ENCODE data around the gene UBE2S.

Gene UBE2S

DNA sequence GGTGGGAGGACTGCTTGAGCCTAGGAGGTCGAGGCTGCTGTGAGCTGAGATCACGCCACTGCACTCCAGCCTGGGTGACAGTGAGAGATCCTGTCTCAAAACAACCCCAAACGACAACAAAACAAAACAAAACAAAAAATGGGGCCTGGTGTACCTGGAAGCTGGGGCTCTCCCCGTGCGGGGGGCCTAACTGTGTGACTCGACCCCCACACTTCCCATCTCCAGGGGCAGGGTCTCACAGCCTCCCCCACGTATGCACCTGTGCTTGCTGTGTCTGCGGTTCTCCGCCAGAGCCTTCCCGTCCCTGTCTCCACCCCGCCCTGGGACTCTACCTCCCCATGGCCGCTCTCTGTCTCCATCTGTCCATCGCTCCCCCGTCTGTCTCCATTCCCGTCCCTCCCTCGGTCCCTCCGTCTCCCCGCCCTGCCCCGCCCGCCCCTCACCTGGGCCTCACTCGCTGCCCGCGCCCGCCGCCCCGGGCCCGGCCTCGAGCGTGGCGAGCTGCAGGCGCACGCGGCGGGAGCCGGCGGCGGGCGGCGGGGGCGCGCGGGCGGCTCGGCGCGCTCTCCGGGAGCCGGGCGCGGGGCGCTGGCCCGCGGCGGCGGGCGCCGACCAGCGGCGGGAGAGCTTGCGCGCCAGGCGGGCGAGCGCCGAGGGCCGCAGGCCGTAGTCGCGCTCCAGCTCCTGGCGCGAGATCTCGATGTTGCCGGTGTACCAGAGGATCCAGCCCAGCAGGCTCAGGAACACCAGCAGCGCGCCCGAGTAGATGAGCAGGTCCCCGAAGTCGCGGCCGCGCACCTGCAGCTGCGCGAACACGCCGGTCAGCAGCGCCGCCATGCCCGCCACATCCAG is 24.1 kb downstream of the UBE2S start:
- peak; percentile 77 for DNase-seq (ENCODE audit: low spot score)

DNA sequence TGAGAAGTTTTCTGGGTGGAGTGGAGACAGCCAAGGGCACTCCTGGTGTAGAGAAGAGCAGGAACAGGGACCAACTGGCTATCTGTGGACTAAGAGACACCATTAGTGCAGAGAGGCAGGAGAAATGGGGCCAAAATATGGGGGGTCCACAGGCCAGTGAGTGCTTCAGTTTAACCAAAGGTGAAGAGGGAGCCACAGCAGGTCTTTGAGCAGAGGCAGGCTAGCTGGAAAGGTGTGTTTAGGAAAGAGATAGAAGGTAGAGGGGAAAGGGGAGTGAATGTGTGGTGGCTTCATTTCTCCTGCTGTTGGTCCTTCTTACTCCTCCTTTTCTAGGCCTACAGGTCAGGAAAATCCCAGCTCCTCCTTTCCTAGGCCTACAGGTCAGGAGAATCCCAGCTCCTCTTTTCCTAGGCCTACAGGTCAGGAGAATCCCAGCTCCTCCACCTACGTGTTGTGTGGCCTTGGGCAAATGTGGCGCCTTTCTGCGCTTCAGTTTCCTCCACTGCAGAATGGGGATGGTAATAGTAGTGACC is 25.0 kb downstream of the UBE2S start:
- no peak for DNase-seq (ENCODE audit: low spot score)

DNA sequence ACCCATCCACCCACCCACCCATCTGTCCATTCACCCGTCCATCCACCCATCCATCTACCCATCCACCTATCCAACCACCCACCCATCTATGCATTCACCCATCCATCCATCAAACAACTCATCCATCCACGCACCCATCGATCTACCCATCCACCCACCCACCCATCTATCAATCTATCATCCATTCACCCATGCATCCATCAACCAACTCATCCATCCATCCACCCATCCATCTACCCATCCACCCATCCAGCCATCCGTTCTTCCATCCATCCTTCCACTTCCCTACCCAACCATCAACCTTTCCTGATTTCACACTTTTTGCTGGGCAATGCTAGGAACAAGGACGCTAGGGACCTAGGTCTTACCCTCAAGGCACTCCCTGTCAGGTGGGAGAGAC is 25.6 kb downstream of the UBE2S start:
- no peak for DNase-seq (ENCODE audit: low spot score)

DNA sequence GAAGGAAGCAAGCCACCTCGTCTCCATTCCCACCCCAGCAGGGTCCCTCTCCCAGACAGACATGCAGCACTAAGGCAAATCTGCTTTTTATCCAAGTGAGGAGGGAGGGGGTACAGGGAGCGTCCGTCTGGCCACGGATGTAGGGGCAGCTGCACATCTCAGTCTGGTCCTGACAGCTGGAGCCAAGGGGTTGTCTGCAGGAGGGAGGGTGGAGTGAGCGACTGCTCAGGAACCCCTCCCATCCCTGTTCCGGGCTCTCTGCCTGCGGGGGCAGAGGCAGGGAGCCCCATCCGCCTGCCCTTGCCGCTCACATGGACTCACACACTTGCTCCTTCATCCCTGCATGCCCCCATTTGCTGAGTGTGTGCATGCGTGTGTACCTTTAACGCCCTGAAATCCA is 28.4 kb downstream of the UBE2S start:
- no peak for DNase-seq (ENCODE audit: low spot score)

DNA sequence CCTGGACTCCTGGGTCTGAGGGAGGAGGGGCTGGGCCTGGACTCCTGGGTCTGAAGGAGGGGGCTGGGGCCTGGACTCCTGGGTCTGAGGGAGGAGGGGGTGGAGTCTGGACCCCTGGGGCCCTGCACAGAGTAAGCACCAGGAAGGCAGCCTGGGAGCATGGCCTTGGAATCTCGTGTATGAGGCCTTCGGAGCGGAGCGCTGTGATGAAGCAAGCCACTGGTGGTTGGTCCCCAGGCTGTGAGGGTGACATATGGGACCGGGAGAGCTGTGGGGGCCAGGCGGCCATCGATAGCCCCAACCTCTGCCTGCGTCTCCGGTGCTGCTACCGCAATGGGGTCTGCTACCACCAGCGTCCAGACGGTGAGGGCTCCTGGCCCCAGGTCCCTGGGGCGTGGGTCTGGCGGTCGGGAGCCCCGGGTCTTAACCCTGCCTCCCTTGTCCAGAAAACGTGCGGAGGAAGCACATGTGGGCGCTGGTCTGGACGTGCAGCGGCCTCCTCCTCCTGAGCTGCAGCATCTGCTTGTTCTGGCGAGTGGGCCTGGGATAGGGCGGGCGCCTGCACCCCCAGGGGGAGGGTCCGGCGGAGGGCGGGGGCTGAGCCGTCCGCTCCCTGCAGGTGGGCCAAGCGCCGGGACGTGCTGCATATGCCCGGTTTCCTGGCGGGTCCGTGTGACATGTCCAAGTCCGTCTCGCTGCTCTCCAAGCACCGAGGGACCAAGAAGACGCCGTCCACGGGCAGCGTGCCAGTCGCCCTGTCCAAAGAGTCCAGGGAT is 30.0 kb downstream of the UBE2S start:
- no peak for DNase-seq (ENCODE audit: low spot score)

DNA sequence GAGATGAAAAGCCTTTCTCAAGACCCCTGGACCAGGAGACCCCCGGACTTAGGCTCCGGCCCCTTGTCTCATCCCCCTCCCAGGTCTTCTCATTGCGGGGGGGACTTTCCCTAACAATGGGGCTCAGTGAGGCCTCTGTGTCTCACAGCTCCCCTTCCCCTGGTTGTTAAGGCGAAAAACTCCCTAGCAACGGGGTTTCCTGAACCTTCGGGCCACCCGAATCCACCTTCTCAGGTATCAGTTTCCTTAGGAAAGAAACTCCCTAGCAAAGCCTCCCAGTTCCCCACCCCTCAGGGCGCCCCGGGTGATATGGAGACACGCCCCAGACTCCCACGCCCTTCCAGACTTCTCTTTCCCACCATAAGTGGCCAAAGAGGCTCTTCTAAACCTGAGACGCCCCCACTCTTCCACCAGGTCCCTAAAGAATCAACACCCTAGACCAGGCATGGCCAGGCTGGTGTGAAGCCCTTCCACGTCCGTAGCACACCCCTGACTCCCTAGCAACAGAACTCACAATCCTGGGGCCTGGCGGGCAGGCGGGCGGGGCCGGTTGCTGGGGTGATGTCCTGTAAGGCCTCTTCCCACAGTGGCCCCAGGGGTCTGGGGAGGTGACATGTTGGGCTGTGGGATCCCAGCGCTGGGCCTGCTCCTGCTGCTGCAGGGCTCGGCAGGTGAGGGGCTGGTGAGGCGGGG is 31.2 kb downstream of the UBE2S start, which contains the start of gene TMEM190:
Gene TMEM190 (plus strand): TSS at position 586 of the 693 bp plus-strand sequence. CDS start 28 bp downstream, at position 614.
- no peak for DNase-seq (ENCODE audit: low spot score)

DNA sequence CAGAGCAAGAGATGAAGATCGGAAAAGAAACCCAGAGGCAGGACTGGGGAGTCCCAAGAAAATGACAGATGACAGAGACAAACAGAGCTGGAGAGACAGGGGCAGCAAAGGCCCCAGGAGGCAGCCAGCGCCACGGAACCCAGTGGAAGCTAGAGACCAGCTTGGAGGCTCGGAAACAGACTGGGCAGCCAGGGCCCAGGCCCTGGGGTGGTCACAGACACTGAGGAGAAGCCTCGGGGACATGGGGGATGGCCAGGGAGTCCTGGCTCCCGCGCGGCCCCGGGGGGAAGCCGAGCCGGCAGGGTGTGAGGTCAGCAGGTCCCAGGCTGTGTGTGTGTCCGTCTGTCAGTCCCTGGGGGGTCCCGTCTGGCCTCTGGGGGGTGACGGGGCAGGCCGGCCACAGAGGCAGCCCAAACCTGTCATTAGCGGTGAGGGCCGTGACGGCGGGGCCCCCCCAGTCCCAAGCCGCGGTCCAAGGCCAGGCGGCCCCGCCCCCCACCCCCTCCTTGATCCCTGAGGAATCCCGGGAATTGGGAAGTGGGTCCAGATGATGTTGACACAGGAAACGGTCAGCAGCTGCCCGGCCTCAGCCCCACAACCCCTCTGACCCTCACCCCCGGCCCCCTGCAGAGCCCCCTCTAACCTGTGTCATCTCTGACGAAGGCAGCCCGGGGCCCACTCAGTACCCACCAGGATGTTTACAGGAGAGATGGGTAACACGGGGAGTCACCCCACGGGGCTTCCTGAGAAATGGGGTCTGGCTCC is 33.4 kb downstream of the UBE2S start:
- no peak for DNase-seq (ENCODE audit: low spot score)

DNA sequence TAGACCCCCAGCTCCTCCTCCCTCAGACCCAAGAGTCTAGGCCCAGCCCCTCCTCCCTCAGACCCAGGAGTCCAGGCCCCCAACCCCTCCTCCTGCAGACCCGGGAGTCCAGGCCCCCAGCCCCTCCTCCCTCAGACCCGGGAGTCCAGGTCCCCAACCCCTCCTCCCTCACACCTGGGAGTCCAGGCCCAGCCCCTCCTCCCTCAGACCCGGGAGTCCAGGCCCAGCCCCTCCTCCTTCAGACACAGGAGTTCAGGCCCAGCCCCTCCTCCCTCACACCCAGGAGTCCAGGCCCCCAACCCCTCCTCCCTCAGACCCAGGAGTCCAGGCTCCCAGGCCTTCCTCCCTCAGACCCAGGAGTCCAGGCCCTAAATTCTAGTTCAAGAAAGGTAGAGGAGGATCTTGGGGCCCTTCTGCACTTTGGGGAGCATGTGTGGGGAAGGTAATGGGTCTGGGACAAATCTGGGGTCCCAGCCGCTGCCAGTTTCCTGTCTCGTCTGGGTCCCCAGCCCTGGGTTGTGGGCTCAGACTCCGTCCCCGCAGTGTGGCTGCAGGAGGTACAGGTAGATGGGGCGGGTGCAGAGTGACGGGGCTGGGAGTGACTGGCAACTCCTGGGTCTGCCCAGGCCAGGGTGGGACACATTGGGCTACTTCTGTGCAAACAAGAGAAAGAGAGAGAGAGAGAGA is 34.1 kb downstream of the UBE2S start:
- DNase-seq (ENCODE audit: low spot score), result no peak

DNA sequence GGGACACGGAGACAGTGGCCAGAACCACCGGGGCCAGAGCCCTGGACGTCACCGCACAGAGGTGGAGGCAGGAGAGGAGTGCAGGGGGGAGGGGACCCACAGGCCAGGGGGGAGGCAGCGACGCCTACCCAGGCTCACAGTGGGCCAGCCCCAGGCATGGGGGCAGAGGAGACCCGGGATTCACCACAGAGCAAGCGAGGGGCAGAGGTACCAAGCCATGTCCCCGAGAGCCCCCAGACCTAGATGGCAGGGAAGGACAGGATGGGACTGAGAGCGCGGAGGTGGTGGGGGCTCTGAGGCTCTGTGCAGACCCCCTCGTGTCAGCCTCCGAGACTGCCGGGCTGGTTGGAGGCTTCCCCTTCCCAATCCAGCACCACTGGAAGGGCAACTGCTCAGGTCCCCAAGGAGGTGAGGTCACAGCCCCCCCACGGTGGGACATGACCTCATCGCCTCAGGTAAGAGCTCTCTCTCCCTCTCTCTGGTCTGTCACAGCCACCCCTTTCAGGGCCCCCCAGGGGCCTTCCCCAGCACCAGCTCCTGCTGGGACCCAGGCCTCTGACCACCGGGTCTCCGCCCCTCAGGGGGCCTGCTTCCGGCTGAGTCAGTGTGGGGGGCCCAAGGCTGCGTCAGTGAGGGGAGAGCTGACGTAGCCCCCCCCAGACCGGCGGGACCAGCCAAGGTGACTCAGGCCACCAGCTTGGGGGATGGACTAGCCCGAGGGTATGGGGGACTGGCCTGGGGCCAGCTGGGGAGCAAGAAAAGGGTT is 35.1 kb downstream of the UBE2S start:
- DNase-seq (ENCODE audit: low spot score), result no peak

DNA sequence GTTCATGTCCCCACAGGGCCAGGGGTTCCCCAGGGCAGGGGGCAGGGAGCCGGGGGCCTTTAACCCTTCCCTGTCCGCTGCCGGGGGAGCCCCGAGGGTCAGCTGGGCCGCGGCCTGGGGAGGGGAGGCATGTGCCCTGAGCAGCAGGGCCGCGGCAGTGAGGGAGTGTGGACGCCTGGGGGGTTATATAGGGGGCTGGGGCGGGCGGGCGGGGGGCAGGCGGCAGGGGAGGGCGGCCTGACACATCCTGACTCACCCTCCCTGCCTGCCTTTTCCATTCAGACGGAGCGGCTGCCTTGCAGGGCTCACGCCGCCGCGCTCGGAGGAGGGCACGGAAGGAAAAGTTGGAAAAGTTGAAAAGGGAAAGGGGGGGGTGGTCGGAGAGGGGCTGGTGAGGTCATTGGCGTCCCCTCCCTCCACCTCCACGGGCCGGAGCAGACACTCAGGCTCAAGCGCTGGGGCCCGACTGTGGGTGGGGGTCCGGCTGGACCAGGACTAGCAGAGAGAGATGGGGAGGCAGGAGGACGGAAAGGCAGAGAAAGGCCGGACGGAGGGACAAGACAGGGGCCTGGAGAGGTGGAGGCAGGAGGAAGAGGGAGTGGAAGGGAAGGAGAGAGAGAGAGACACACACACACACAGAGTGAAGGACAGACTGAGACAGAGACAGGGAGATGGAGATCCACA is 37.1 kb downstream of the UBE2S start, which contains the start of gene IL11:
Gene IL11 (minus strand): TSS at position 159 of the 684 bp plus-strand sequence. CDS start 153 bp downstream, at position 6.
- no peak for DNase-seq (ENCODE audit: low spot score)

DNA sequence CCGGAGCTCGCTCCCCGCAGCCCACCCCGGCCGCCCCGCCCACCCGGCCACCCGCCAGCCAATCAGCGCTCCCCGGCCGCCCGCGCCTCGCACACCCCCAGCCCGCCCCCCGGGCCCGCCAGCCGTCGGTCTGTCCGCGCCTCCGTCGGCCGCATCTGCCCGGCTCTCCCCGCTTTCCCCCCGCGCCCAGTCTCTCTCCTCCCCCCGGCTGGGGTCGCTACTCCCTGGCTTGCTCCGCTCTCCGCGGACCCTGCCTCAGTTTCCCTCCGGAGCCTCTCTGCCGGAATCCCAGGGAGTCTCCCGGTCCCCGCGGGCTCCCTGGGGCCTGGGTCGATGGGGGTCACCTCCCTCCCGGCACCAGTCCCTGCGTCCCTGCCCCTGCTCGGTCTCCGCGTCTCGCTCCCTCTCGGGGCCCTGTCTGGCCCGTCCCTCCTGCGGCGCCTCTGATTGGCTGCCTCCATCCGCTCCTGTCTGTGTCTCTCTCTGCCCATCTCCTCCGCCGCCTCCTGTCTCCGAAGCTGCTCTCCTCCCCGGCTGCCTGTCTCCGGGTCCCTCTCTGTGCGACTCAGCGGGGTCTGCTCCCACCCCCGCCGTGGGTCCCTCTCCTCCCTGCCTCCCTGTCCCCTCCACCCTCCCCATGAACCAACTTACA is 37.8 kb downstream of the UBE2S start:
- no peak for DNase-seq (ENCODE audit: low spot score)

DNA sequence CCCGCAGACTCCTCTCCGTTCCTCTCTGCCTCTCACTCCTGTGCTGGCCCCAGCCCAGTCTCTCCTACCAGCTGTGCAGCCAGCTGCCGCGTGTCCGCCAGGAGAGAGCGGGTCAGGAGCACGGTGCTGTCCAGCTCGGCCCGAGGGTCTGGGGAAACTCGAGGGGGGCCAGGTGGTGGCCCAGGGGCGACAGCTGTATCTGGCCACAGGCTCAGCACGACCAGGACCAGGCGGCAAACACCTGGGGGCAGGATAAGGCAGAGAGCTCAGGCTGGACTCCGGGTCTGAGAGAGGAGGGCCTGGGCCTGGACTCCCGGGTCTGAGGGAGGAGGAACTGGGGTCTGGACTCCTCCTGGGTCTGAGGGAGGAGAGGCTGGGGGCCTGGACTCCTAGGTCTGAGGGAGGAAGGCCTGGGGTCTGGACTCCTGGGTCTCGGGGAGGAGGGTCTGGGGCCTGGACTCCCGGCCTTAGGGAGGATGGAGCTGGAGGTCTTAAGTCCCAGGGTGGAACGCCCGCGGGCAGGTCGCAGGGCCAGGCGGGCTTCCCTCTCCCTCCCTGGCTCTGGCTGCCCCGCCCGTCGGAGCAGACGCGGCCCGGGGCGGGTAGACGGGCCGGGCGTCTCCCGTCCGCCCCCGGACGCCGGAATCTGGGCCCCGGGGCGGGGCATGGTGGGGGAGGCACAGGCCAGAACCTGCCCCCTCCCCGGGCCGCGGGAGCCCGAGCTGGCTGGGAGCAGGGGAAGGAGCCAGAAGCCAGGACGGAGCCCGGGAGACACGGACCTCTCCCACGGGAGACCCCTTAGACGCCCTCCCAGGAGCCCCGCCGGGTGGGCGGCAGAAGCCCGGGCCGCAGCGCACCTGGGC is 38.7 kb downstream of the UBE2S start:
- no peak for DNase-seq (ENCODE audit: low spot score)

DNA sequence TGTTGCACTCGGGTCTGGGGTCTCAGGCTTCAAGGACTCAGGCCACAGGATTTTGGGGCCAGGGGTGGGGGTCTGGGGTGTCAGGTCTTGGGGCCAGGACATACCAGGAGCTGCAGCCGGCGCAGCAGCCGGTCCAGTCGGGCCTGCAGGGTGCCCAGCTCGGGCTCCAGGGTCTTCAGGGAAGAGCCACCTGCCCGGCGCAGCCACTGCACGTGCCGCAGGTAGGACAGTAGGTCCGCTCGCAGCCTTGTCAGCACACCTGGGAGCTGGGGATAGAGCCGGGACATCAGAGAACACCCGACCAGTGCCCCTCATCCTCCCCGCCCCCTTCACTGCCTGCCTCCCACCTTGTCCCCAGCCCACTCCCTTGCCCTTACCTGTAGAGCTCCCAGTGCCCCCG is 39.5 kb downstream of the UBE2S start:
- DNase-seq (ENCODE audit: low spot score), result no peak

DNA sequence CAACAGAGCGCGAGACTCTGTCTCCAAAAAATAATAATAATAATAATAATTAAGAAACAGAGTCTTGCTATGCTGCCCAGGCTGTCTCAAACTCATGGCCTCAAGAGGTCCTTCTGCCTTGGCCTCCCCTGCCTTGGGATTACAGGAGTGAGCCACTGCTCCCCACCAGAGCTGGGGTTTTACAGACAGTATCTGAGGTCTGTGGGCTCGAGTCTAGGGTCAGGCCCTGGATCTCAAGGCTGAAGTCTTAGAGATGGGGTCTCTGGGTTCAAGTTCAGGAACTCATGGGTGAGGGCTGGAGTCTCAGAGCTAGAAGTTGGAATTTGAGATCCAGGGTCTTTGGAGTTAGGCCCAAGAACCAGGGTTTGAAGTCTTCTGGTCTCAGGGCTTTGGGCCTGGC is 40.8 kb downstream of the UBE2S start:
- no peak for DNase-seq (ENCODE audit: low spot score)

DNA sequence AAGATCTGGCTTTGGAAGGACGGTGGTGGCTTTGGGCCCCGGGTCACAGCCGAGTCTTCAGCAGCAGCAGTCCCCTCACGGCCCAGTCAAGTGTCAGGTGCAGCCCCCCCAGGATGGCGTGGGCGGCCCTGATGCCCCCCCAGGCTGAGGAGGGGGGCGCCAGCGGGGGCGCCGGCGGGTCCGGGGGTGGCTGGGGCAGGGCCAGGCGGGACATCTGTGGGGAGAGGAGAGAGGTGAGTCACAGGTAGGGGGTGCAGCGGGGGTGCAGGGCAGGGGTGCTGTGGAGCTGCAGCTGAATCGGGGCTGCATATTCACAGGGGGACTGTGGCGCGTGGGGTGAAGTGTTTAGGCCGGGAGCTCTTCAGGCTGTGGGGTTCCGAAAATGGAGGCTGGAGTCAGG is 41.6 kb downstream of the UBE2S start:
- no peak for DNase-seq (ENCODE audit: low spot score)

DNA sequence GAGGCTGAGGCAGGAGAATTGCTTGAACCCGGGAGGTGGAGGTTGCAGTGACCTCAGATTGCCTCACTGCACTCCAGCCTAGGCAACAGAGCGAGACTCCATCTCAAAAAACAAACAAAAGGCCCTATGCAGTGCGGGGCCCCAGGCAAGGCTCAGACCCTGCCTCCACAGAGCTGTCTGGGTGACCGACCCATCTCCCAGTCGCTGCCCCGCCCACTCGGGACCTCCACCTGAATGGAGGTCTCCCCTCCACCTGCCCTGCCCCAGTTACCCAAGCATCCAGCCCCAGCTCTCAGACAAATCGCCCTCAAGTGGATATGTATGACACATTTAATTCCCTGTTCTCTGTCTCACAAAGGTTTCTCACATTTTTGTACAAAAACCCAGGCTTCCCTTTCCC is 42.3 kb downstream of the UBE2S start:
- no peak for DNase-seq (ENCODE audit: low spot score)

DNA sequence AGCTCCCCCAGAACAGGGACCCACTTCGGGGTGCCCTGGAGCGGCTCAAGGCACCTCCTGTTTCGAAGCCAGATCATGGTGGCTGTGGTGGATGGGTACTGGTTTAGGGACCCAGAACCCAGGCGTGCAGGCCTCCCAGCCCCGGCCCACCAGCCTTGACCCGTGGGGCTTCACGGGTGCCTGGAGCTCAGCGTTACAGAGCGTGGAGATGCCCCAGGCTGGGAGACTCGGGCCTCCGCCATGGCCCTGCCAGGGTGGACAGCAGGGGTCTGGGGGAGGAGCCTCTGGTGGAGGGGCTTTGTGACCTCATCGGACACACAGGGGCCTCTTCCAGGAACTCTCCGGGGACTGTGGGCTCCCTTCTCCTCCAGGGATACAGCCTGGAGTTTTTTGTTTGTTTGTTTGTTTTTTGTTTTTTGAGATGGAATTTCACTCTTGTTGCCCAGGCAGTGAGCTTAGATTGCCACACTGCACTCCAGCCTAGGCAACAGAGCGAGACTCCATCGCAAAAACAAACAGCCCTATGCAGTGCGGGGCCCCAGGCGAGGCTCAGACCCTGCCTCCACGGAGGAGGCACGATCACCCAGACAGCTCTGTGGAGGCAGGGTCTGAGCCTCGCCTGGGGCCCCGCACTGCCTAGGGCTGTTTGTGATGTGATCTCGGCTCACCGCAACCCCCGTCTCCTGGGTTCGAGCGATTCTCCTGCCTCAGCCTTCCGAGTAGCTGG is 44.4 kb downstream of the UBE2S start, which contains the start of gene GARIN5B:
Gene GARIN5B (minus strand): TSS at position 271 of the 727 bp plus-strand sequence. CDS start 194 bp downstream, at position 77.
- no peak for DNase-seq (ENCODE audit: low spot score)
